WI38 (cell line): ENCODE data around the gene CDRT4.
"Not testable (repeated sequence)": the region's sequence is repeated elsewhere in the genome, so short reads cannot be mapped to it uniquely, and the experiment has no call there.

Experiments
- H3K4me3 ChIP-seq: 2 replicates; pipeline ENCODE4 v1.5.1; 2011; ENCODE audit warnings: low read depth, mild to moderate bottlenecking, control low read depth, low read length
- CTCF ChIP-seq: IDR thresholded peaks from 2 replicates; pipeline ENCODE4 v1.5.1; 2012; ENCODE audit warnings: low read depth, mild to moderate bottlenecking, control low read depth, low read length

Gene CDRT4

DNA sequence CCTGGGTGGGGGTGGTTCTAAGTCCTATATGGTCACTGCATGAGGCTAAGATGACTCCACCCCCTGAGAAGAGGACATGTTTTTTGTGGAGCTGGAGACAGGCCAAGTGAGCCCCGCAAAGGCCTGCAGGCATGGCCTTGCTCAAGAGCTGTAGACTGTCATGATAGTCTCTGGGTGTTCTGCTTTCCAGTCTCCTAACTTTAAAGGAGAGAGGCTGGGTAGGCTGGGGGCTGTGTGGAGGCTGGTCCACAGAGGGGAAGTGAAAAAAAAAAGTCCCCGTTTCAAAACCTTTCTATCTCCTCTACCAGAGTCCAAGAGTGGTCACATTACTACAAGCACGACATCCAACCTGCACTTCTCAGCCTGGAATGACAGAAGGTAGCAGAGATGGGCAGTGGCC is 27.1 kb downstream of the CDRT4 start:
- H3K4me3 ChIP-seq: no peak overlapping the region
- TF ChIP-seq CTCF: no peak

DNA sequence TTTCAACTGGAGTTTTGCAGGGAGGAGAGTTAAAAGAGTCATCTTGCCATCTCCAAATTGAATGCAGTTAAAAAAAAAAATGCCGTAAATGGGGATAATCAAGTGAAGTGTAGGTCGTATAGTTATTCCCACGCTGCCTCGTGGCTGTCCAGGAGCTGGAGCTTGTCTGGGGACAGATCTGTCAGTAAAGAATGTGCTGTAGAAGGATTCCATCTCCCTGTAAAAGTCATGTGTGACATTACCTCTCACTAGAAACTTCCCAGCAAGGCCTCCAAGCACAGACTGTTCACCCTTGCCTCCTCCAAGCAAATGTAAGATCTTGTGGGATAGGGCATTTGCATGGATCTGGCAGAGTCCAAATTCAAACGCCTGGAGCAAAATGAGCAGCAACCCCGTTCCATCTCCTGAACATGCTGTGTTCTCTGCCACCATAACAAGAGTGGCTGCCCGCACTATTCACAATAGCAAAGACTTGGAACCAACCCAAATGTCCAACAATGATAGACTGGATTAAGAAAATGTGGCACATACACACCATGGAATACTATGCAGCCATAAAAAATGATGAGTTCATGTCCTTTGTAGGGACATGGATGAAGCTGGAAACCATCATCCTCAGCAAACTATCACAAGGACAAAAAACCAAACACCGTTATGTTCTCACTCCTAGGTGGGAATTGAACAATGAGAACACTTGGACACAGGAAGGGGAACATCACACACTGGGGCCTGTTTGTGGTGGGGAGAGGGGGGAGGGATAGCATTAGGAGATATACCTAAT is 28.0 kb downstream of the CDRT4 start:
- H3K4me3 ChIP-seq: not testable (repeated sequence)

DNA sequence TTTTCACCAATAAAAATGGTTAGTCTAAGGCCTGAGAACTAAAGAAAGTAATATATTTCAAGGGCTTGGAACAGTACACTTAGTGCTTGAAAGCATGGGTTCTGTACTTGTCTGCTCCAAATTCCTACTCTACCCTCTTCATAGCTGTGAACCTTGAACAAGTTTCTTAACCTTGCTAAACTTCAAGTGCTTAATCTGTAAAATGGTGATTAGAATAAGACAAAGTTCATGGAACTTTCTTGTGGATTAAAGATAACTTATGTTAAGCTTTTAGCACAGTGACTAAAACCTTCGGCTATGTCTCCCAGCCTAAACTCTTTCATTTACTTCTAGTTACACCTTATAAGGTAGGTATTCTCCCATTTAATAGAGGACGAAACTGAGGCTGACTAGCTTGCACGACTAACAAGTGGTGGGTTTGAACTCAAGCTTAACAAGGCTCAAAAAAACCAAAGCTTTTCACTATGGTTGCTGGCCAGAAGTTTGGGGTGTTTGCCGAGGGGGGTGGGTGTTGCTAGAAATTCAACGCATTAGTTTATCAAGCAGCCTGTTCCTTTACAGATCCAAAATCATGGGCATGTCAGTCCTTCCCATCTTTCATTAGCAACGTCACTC is 28.8 kb downstream of the CDRT4 start:
- no peak for TF ChIP-seq CTCF
- no peak overlapping the region for H3K4me3 ChIP-seq

- H3K4me3 ChIP-seq: no peak overlapping the region
- no peak for TF ChIP-seq CTCF
Observed at GRCh38 chr17:15437303-15437635, 30.2 kb downstream of the CDRT4 start.

DNA sequence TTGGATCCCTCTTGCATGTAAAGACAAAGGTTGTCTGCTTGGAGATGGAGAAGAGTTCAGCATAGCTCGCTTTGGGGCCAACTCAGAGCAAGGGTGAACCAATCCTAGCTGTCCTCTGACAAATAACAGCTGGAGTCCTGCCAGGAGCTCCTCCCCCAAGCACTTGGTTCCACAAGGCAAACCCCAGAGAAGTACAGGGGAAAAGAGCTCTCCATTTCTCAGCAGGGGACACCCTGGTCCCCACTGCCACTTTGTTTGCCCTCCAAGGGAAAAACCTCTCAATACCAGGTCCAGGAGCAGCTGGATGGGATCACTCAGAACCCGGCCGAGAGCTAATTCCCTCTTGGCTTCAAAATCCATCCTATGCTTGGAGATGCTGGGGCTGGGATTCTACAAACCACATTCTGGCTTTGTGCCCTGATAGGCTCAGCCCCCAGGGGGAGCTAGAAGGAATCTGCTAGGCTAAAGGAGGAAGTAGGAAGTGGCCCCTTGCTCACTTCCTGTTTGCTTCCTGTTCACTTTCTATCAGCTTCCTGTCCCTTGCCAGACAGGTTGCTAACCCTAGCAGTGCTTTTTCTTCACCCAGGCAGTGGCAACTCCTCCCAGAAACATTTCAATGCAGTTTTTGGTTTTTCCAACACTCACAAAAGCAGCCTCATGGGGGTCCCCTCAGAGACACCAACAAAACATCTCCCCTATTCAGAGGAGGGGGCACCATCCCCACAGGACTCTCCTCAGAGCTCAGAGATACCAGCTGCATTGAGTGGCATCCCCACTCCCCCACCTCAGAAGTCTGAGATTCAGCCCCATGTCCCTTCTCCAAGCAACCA is 30.7 kb downstream of the CDRT4 start:
- no peak overlapping the region for H3K4me3 ChIP-seq

GRCh38 chr17:15434956-15435355 is 32.5 kb downstream of the CDRT4 start:
- no peak overlapping the region for H3K4me3 ChIP-seq
- no peak for TF ChIP-seq CTCF

More for the DNA sequence above, 30.7 kb downstream of the CDRT4 start:
- peak; percentile 22; the same call in 1 of the 2 replicates for TF ChIP-seq CTCF

DNA sequence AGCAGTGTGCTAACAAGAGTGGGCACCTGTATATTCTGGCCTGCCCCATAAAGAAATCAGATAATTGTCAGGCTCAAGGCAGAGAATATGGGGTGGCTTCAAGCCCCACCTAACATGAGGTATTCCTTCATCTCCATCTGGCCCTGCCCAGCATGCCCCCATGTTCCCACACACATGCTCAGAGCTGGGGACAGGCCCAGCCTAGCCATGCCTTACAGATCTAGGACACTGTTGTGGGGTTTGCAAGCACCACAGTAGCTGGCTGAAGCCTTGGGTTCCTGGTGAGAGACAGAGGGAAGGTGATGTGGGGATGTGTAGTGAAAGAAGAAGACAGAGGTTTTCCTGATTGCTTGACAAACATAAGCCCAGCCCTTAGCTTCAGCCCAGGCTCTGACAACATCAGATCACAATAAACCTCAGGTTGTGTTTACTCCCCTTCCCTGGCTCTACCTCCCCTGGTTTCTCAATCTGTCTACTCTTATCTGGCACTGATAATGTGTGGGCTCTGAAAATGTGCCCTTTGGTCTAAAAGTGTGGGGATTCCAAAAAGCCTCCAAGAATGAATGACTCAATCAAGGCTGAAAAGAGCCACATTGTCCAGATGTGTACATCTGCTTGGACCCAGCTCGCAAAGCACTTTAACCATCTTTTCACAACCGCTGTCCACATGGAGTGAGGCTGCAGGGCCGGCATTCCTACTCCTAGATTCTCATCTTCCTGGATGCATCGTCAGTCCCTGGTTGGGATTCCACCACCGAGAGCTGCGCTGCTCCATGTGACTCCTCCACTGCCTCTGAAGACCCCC is 34.4 kb downstream of the CDRT4 start:
- no peak for TF ChIP-seq CTCF
- no peak overlapping the region for H3K4me3 ChIP-seq
